Transverse colon (tissue), 3 donors: ENCODE measurements around the gene USF1.

ENCODE experiments used
- POLR2A ChIP-seq: fragments of 450-650 bp; IDR thresholded peaks from one replicate; pipeline ENCODE4 v1.6.1; 2016; ENCODE audit warnings: antibody characterized with exemption, mild to moderate bottlenecking, moderate library complexity
- TF ChIP-seq, protein P1 (sequence below), 5 experiments: fragments of 200-600 bp in 3 of 5; fragments of 450-650 bp in 2 of 5; sonication (generic) in 3 of 5; IDR thresholded peaks; 1 replicate in 2 of 5; 2 replicates in 3 of 5; pipeline ENCODE4 v1.5.1; 2016 to 2017; ENCODE audit warnings: antibody characterized with exemption in 5 of 5, inconsistent platforms in 3 of 5, mild to moderate bottlenecking in 2 of 5, moderate library complexity in 1 of 5

DNA sequence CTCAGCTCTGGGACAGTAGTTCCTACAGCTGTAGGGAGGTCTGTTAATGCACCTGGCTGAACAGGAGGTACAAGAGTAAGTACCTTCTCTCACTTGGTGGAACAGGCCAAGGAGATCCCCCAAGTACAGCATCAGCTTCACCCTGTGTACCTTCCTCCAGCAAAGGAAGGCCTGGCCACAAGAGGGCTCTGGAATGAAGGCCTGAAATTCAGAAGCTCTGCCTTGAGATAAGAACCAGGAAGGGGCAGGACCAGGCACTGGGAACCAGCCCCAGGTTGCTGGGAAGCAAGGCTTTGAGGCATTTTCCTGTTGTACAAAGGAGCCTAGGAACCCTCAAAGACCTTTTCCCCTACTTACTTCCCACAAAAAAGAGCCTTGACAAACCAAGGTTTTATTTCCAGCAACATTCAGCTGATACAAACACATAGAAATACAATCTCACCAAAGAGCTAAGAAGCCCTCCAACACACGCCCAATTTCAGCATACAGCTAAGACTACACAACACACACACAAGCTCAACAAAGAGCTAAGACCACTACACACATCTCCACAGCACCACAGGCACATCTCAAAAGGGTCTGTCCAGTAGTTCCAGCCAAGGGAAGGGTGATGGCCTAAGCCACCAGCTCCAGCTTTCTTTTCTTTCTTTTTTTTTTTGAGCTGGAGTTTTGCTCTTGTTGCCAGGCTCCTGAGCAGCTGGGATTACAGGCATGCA, 48.3 kb downstream of the USF1 start:
- no peak for TF ChIP-seq POLR2A
- TF ChIP-seq, protein P1, sequence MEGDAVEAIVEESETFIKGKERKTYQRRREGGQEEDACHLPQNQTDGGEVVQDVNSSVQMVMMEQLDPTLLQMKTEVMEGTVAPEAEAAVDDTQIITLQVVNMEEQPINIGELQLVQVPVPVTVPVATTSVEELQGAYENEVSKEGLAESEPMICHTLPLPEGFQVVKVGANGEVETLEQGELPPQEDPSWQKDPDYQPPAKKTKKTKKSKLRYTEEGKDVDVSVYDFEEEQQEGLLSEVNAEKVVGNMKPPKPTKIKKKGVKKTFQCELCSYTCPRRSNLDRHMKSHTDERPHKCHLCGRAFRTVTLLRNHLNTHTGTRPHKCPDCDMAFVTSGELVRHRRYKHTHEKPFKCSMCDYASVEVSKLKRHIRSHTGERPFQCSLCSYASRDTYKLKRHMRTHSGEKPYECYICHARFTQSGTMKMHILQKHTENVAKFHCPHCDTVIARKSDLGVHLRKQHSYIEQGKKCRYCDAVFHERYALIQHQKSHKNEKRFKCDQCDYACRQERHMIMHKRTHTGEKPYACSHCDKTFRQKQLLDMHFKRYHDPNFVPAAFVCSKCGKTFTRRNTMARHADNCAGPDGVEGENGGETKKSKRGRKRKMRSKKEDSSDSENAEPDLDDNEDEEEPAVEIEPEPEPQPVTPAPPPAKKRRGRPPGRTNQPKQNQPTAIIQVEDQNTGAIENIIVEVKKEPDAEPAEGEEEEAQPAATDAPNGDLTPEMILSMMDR (IDR thresholded peaks at IDR 0.05) = peak; percentile 50 to 82 (median 57)
